SK-N-SH (cell line): ENCODE results near the gene SEMA4D.

Experiments used
- CHD2 ChIP-seq: fragments of 150-350 bp; IDR thresholded peaks from 2 replicates; pipeline ENCODE4 v1.6.1; 2018; ENCODE audit warnings: low read length; ENCODE audit not compliant: partially characterized antibody
- EZH2phosphoT487 ChIP-seq: fragments of 200-600 bp; sonication (generic); IDR thresholded peaks from 2 replicates; pipeline ENCODE4 v1.6.1; 2017; ENCODE audit warnings: low read depth, mixed run types, mild to moderate bottlenecking, antibody characterized with exemption, moderate library complexity, borderline replicate concordance
- RXRA ChIP-seq: IDR thresholded peaks from 2 replicates; pipeline ENCODE4 v1.4.0; 2012; ENCODE audit warnings: low read depth, mild to moderate bottlenecking, borderline replicate concordance
- YY1 ChIP-seq: IDR thresholded peaks from 2 replicates; pipeline ENCODE4 v1.4.0; 2012; ENCODE audit warnings: low read depth, mild to moderate bottlenecking
- TF ChIP-seq, protein P1 (sequence below): fragments of 200-600 bp; sonication (generic); IDR thresholded peaks from 2 replicates; pipeline ENCODE4 v1.6.1; 2017; ENCODE audit warnings: antibody characterized with exemption, mild to moderate bottlenecking, moderate library complexity

DNA sequence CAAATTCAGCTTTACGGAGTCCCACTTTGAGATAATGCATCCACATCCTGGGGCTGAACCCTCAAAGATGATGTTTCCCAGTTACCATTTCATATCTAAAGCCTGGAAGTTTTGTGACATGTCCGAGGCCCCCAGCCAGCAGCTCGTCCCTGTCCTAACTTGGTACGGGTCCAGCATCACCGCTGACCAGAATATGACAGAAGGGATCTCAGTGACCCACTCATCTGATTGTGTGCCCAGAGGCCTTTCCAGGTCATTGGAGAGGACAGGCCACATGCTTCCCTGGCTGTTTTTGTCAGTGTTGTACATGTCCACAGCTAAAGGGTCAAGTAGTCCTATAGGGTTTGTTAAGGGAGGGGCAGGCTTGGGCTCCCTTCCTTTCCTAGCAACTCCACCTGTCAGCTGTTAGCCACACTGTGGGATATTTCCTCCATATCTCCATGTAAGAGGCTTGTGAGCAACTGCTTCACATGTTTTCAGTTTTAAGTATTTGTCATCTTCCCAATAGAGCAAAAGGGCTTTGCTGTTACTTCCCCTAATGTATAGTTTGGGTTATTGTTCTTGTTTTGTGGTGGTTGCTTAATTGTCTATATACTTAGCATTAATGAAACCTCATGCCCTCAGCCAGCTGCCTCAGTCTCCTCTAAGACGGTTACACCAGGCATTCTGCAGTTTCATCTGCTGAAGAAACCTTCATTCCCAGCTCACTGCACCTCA is 146.2 kb downstream of the SEMA4D start:
- TF ChIP-seq, protein P1, sequence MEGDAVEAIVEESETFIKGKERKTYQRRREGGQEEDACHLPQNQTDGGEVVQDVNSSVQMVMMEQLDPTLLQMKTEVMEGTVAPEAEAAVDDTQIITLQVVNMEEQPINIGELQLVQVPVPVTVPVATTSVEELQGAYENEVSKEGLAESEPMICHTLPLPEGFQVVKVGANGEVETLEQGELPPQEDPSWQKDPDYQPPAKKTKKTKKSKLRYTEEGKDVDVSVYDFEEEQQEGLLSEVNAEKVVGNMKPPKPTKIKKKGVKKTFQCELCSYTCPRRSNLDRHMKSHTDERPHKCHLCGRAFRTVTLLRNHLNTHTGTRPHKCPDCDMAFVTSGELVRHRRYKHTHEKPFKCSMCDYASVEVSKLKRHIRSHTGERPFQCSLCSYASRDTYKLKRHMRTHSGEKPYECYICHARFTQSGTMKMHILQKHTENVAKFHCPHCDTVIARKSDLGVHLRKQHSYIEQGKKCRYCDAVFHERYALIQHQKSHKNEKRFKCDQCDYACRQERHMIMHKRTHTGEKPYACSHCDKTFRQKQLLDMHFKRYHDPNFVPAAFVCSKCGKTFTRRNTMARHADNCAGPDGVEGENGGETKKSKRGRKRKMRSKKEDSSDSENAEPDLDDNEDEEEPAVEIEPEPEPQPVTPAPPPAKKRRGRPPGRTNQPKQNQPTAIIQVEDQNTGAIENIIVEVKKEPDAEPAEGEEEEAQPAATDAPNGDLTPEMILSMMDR, result no peak
- TF ChIP-seq EZH2phosphoT487, result no peak
- TF ChIP-seq YY1, result no peak
- no peak for TF ChIP-seq RXRA
- no peak for TF ChIP-seq CHD2
